ENCODE data around the gene MAD1L1. TPM values are rescaled to one million over a fixed set of nuclear protein-coding genes. Genes with fewer than 3 reads are reported as not detected.

MAD1L1 gene
- polyA plus RNA-seq, 3 donors, result 10.7 to 48.1 (median 18.4) TPM

- WGBS, 3 donors, result 83 to 87% (median 86%) methylated on average over 7 to 11 of the region's 11 CpGs
- H3K27ac ChIP-seq (ENCODE audit: low read depth, low read length), result no peak overlapping the region
Measured at GRCh38 chr7:1995426-1995825, 237.3 kb downstream of the MAD1L1 start.

- WGBS, 3 donors, result 93 to 97% (median 94%) methylated on average over 13 of the region's 13 CpGs
- no peak overlapping the region for H3K27ac ChIP-seq (ENCODE audit: low read depth, low read length)
Measured at GRCh38 chr7:1994931-1995330, 237.8 kb downstream of the MAD1L1 start.

- H3K27ac ChIP-seq (ENCODE audit: low read depth, low read length), result no peak overlapping the region
- WGBS, 3 donors, result 79 to 82% (median 80%) methylated on average over 26 to 27 of the region's 27 CpGs
Measured at GRCh38 chr7:1993776-1994740, 238.7 kb downstream of the MAD1L1 start.

- 69 to 79% (median 76%) methylated on average over 13 of the region's 13 CpGs for WGBS, 3 donors
- H3K27ac ChIP-seq (ENCODE audit: low read depth, low read length), result no peak overlapping the region
Measured at GRCh38 chr7:1993031-1993695, 239.6 kb downstream of the MAD1L1 start.

- H3K27ac ChIP-seq (ENCODE audit: low read depth, low read length), result no peak overlapping the region
- 77 to 88% (median 82%) methylated on average over 6 of the region's 6 CpGs for WGBS, 3 donors
Measured at GRCh38 chr7:1992554-1992953, 240.2 kb downstream of the MAD1L1 start.

- 68 to 85% (median 69%) methylated on average over 24 of the region's 24 CpGs for WGBS, 3 donors
- H3K27ac ChIP-seq (ENCODE audit: low read depth, low read length), result no peak overlapping the region
Measured at GRCh38 chr7:1990001-1990670, 242.6 kb downstream of the MAD1L1 start.

GRCh38 chr7:1989049-1989860 is 243.5 kb downstream of the MAD1L1 start:
- 97% methylated on average over 36 to 39 of the region's 39 CpGs for WGBS, 3 donors
- H3K27ac ChIP-seq (ENCODE audit: low read depth, low read length), result no peak overlapping the region

GRCh38 chr7:1988533-1988930 is 244.2 kb downstream of the MAD1L1 start:
- 95 to 96% (median 96%) methylated on average over 17 of the region's 17 CpGs for WGBS, 3 donors
- H3K27ac ChIP-seq (ENCODE audit: low read depth, low read length), result no peak overlapping the region

GRCh38 chr7:1987591-1988532 is 244.9 kb downstream of the MAD1L1 start:
- H3K27ac ChIP-seq (ENCODE audit: low read depth, low read length), result no peak overlapping the region
- WGBS, 3 donors, result 92 to 97% (median 95%) methylated on average over 33 to 43 of the region's 43 CpGs

GRCh38 chr7:1987084-1987535 is 245.6 kb downstream of the MAD1L1 start:
- 96 to 98% (median 96%) methylated on average over 23 of the region's 23 CpGs for WGBS, 3 donors
- H3K27ac ChIP-seq (ENCODE audit: low read depth, low read length), result no peak overlapping the region

- WGBS, 3 donors, result 91 to 95% (median 94%) methylated on average over 29 to 31 of the region's 31 CpGs
- no peak overlapping the region for H3K27ac ChIP-seq (ENCODE audit: low read depth, low read length)
Measured at GRCh38 chr7:1986366-1987083, 246.2 kb downstream of the MAD1L1 start.

GRCh38 chr7:1985936-1986335 is 246.8 kb downstream of the MAD1L1 start:
- WGBS, 3 donors, result 96% methylated on average over 9 of the region's 9 CpGs
- H3K27ac ChIP-seq (ENCODE audit: low read depth, low read length), result no peak overlapping the region

- 78 to 93% (median 87%) methylated on average over 13 of the region's 13 CpGs for WGBS, 3 donors
Measured at GRCh38 chr7:1985042-1985441, 247.7 kb downstream of the MAD1L1 start.

GRCh38 chr7:1981878-1982230 is 250.9 kb downstream of the MAD1L1 start:
- no peak overlapping the region for H3K27ac ChIP-seq (ENCODE audit: low read depth, low read length)
- 89 to 92% (median 91%) methylated on average over 6 of the region's 6 CpGs for WGBS, 3 donors

More at GRCh38 chr7:1985042-1985441, 247.7 kb downstream of the MAD1L1 start:
- H3K27ac ChIP-seq (ENCODE audit: low read depth, low read length), result no peak overlapping the region

GRCh38 chr7:1981201-1981877 is 251.4 kb downstream of the MAD1L1 start:
- no peak overlapping the region for H3K27ac ChIP-seq (ENCODE audit: low read depth, low read length)
- 88 to 93% (median 88%) methylated on average over 19 of the region's 19 CpGs for WGBS, 3 donors

Measured in adipose tissue (tissue), 3 donors.